Measurements from ENCODE around the gene PPP6R1.

PPP6R1 gene

GRCh38 chr19:55303477-55303876 lies 44.7 kb upstream of the PPP6R1 start:
- no peak for DNase-seq (ENCODE audit: low spot score)
- TF ChIP-seq CTCF (IDR thresholded peaks at IDR 0.05; ENCODE audit: extremely low read depth, missing control alignments) = no peak

- TF ChIP-seq CTCF (IDR thresholded peaks at IDR 0.05; ENCODE audit: extremely low read depth, missing control alignments) = no peak
- no peak for DNase-seq (ENCODE audit: low spot score)
These were observed 43.5 kb upstream of the PPP6R1 start for GRCh38 chr19:55302318-55302703.

DNA sequence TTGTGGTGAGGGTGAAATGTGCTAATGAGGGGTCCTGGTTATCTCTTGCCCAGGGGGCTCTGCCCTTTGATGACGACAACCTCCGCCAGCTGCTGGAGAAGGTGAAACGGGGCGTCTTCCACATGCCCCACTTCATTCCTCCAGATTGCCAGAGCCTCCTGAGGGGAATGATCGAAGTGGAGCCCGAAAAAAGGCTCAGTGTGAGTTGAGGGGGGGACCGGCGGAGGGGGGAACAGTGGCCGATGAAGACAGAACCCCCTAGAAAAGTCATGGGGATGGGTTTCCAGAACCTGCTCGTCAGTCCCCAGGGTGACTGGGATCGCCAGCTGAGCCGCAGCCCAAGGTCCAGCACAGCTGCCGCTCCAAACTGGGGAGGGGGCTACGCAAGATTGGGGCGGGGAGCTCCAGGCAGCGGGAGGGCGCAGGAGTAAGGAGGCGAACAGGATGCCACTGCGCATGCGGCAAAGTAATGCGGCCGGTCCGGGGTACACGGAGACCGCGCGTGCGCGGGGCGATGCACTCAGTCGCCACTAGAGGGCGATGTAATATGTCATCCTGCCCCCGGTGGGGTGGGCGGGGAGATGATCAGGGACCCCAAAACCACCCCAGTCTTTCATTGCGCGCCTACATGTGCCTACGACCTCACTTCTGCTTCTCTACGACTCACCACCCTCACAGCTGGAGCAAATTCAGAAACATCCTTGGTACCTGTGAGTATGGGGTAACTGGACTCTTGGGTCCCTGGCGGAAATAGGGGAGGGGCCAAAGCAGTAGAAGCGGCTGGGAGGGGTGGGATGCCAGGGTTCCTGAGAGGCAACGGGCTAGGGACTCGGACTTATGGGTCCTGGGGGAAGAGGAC lies 42.9 kb upstream of the PPP6R1 start:
- peak; percentile 88 for TF ChIP-seq CTCF (IDR thresholded peaks at IDR 0.05; ENCODE audit: extremely low read depth, missing control alignments)
- DNase-seq (ENCODE audit: low spot score) = peak; percentile 98

- TF ChIP-seq CTCF (IDR thresholded peaks at IDR 0.05; ENCODE audit: extremely low read depth, missing control alignments) = no peak
- DNase-seq (ENCODE audit: low spot score) = no peak
These were observed 42.2 kb upstream of the PPP6R1 start for GRCh38 chr19:55300886-55301458.

GRCh38 chr19:55299991-55300390 lies 41.2 kb upstream of the PPP6R1 start:
- no peak for DNase-seq (ENCODE audit: low spot score)
- no peak for TF ChIP-seq CTCF (IDR thresholded peaks at IDR 0.05; ENCODE audit: extremely low read depth, missing control alignments)

DNA sequence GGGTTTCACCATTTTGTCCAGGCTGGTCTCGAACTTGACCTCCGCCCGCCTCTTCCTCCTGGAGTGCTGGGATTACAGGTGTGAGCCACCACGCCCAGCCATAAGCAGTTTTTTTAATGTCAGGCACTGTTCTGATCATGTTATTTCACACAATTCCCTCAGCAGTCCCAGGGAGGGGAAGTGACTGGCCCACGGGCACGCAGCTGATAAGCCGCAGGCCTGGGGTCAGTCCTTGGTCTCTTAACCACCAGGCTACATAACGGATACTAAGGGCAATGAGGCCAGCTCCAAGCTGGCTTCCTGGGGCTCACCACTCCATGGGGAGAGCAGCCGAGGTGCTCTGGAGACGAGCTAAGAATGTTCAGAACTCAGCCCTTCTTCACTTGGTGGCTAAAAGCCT lies 38.5 kb upstream of the PPP6R1 start:
- TF ChIP-seq CTCF (IDR thresholded peaks at IDR 0.05; ENCODE audit: extremely low read depth, missing control alignments) = no peak
- DNase-seq (ENCODE audit: low spot score) = no peak

DNA sequence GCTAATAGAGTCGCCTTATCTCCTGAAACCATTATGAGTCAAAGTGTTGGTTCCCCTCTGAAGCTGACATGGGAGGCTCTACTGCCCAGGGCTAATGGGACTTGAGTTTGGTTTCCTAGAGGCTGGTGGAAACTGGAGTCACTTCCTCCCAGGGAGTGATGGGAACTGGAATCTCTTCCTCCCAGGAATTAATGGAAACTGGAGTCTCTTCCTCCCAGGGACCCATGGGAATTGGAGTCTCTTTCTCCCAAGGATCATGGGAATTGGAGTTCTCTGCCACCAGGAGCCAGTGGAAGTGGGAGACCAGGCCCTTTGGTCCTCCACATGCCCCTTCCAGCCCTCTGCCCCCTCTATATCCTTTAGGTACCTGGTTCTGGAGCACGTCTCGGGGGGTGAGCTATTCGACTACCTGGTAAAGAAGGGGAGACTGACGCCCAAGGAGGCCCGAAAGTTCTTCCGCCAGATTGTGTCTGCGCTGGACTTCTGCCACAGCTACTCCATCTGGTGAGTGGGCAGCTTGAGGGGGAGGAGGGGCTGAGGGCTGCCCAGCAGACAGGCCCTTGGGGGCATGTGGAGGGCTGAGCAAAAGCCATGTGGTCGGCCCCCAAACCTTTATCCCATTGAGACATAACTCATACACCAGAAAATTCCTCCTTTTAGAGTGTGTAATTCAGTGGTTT lies 30.4 kb upstream of the PPP6R1 start:
- TF ChIP-seq CTCF (IDR thresholded peaks at IDR 0.05; ENCODE audit: extremely low read depth, missing control alignments) = no peak
- no peak for DNase-seq (ENCODE audit: low spot score)
